ENCODE measurements around the gene SIGLEC11. TPM values are rescaled to one million over a fixed set of nuclear protein-coding genes. Genes with fewer than 3 reads are reported as not detected.

Gene SIGLEC11
- total and polyA plus RNA-seq, 2 of the 13 experiments (the other 11 are each of a cell fraction or from before 2014, with no cell fraction given) = not detected

- no peak for DNase-seq (ENCODE audit: low spot score)
- no peaks in the 10 kb centered on the region for H3K4me1 ChIP-seq (ENCODE audit: insufficient read depth, low read length)
- H3K27ac ChIP-seq (ENCODE audit: extremely low read length, insufficient read depth, low read length) = no peak overlapping the region
- ATAC-seq = no peak
- H3K36me3 ChIP-seq (replicated peaks in 1 of 2; ENCODE audit: control insufficient read depth in 1 of 2, insufficient read depth in 2 of 2, low read length in 2 of 2) = peaks cover 1 to 3% of the 10 kb centered on the region in 2 experiments; a peak in 1 of 5 replicates
- H3K4me2 ChIP-seq (ENCODE audit: low read depth, low read length) = no peak overlapping the region
- H3K9ac ChIP-seq (ENCODE audit: insufficient read depth, low read depth, low read length) = no peak overlapping the region
- FAIRE-seq = no peak
- 86% methylated on average over 11 of the region's 11 CpGs for WGBS (ENCODE audit: low lambda C conversion rate)
- BruUV-seq (replicated peaks) = no TSS peak
- intact Hi-C loops (cut with micrococcal nuclease; ENCODE audit: unreplicated experiment) (no loop called here), in situ Hi-C loops (cut with HindIII; ENCODE audit: extremely low pct_ligation_motif_present, low pct_unique_long_range_greater_than_20kb) (no loop called here)
- no peaks in the 10 kb centered on the region for H3K27me3 ChIP-seq (ENCODE audit: control insufficient read depth in 1 of 2, insufficient read depth in 2 of 2, low read length in 2 of 2)
- no peak overlapping the region for H2AFZ ChIP-seq (ENCODE audit: low read length)
- CTCF ChIA-PET (ENCODE audit: low intra/inter-chr PET ratio, low total read pairs) = interaction anchor here (1.0 to 3.4 kb wide), 2 partner anchors 46 to 71 kb away, joined by 4 to 91 read pairs; no protein-coding TSS in a partner anchor
- no peaks in the 10 kb centered on the region for H3K79me2 ChIP-seq (ENCODE audit: insufficient read depth, low read length)
- POLR2A ChIA-PET = no interaction called here
- H3K4me3 ChIP-seq (replicated peaks in 1 of 3; ENCODE audit: insufficient read depth in 1 of 3, low read depth in 2 of 3, low read length in 3 of 3) = no peak overlapping the region
- no peak for TF ChIP-seq GRHL1 (CRISPR knock-in tag; conservative IDR thresholded peaks at IDR 0.05)
- TF ChIP-seq TERF1 (CRISPR knock-in tag; IDR thresholded peaks at IDR 0.05) = no peak
- no peak for TF ChIP-seq ZNF580 (CRISPR knock-in tag; IDR thresholded peaks at IDR 0.05; ENCODE audit: borderline replicate concordance, low read depth)
- no peak for TF ChIP-seq BRD4 (CRISPR knock-in tag; IDR thresholded peaks at IDR 0.05)
- TF ChIP-seq ZBTB49 (CRISPR knock-in tag; IDR thresholded peaks at IDR 0.05; ENCODE audit: borderline replicate concordance) = no peak
- TF ChIP-seq ZFX (CRISPR knock-in tag; IDR thresholded peaks at IDR 0.05; ENCODE audit: low read depth) = no peak
- TF ChIP-seq ZSCAN22 (CRISPR knock-in tag; IDR thresholded peaks at IDR 0.05) = no peak
- no peak for TF ChIP-seq ZNF136 (CRISPR knock-in tag; IDR thresholded peaks at IDR 0.05; ENCODE audit: low read depth)
- no peak for TF ChIP-seq CHD2 (IDR thresholded peaks at IDR 0.05; ENCODE audit: low read depth, low read length)
- H4K20me1 ChIP-seq (ENCODE audit: insufficient read depth, low read length) = peaks cover 20% of the 10 kb centered on the region; the same call in 1 of the 2 replicates
- no peaks in the 10 kb centered on the region for H3K9me3 ChIP-seq (ENCODE audit: low read length)
These were observed 23.5 kb upstream of the SIGLEC11 start for GRCh38 chr19:49984491-49984890.
